Fibroblast of pulmonary artery (primary cell): ENCODE results near the gene TUBA1C.

Source experiments
- DNase-seq: peaks from one replicate; pipeline ENCODE4 v3.0.0-alpha.2; 2010; ENCODE audit warnings: low read depth
- H3K4me3 ChIP-seq: replicated peaks from 2 replicates; pipeline ENCODE4 v1.5.1; 2011; ENCODE audit warnings: low read depth, mild to moderate bottlenecking, control low read depth, low read length, moderate library complexity
- CTCF ChIP-seq: IDR thresholded peaks from 2 replicates; pipeline ENCODE4 v1.5.1; 2011; ENCODE audit warnings: mild to moderate bottlenecking, control low read depth, low read length, inconsistent platforms; ENCODE audit errors: missing control alignments

Gene TUBA1C

GRCh38 chr12:49227713-49228112 is 37.2 kb upstream of the TUBA1C start:
- no peak for TF ChIP-seq CTCF
- H3K4me3 ChIP-seq: no peak overlapping the region
- DNase-seq: no peak

GRCh38 chr12:49228653-49229052 is 36.2 kb upstream of the TUBA1C start:
- DNase-seq: no peak
- no peak overlapping the region for H3K4me3 ChIP-seq
- TF ChIP-seq CTCF: no peak

GRCh38 chr12:49230176-49230804 is 34.6 kb upstream of the TUBA1C start:
- no peak for TF ChIP-seq CTCF
- H3K4me3 ChIP-seq: no peak overlapping the region
- DNase-seq: no peak

GRCh38 chr12:49230805-49231194 is 34.1 kb upstream of the TUBA1C start:
- no peak for DNase-seq
- no peak for TF ChIP-seq CTCF
- no peak overlapping the region for H3K4me3 ChIP-seq

GRCh38 chr12:49231878-49232655 is 32.8 kb upstream of the TUBA1C start:
- no peak for TF ChIP-seq CTCF
- DNase-seq: no peak
- H3K4me3 ChIP-seq: no peak overlapping the region

- peak overlapping the region; percentile 19 for H3K4me3 ChIP-seq
- peak; percentile 52 for DNase-seq
- TF ChIP-seq CTCF: peak; percentile 28
Measured at GRCh38 chr12:49232940-49233841, 31.7 kb upstream of the TUBA1C start.
